ENCODE results near the gene MVK. TPM values are rescaled to one million over a fixed set of nuclear protein-coding genes. Genes with fewer than 3 reads are reported as not detected.

The MVK gene
- total RNA-seq, 3 donors from 2014 or later: 8.8 to 18.4 (median 17.6) TPM

DNA sequence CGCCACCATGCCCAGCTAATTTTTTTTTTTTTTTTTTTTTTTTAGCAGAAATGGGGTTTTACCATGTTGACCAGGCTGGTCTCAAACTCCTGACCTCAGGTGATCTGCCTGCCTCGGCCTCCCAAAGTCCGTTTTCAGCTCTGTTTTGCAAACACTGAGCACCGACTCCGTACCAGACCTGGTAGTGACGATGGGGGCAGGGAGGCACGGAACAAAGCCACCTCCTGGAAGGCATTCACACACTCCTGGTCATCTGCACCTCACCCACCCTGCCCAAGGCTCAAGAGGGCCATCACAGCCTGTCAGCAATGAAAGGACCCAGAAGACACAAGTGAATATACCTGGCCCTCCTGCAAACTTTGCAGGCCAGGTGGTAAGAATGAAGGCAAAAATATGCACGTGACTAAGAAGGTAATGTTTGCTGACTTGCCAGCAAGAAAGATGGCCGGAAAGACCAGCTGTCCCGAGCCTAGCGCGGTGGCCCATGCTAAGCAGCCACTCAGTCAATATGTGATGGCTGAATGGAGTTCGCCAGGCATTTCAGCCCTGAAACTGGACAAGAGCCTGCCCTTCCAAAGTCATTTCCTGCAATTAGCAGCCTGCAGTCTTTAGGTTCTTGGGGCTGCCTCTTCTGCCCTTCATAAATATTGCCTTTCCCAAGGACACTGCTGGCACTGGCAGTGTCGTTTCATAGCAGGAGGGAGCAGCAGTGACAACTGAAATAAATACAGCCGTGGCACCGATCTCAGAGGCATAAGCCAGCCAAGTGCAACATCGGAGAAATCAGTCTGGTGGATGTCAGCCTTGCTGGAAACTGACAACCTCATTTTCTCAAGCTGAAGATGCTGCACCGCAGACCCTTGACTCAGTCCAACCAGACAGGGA, 17.9 kb upstream of the MVK start:
- intact Hi-C loops (cut with DNase I; ENCODE audit: low total_unique reads): no loop called here
- Histone ChIP-seq H3K36me3 (no peaks in the 10 kb centered on the region), H3K4me1 (no peaks in the 10 kb centered on the region), H3K27ac (no peak overlapping the region), H3K9me3 (no peaks in the 10 kb centered on the region), H3K4me3 (no peak overlapping the region), H3K27me3 (no peaks in the 10 kb centered on the region)
- DNase-seq (ENCODE audit: low spot score in 2 of 2): no peak
- TF ChIP-seq CTCF (IDR thresholded peaks at IDR 0.05) (no peak), POLR2A (IDR thresholded peaks at IDR 0.05) (no peak), POLR2AphosphoS5 (IDR thresholded peaks at IDR 0.05) (no peak)

GRCh38 chr12:109557200-109557599, 16.4 kb upstream of the MVK start:
- Histone ChIP-seq H3K27ac (no peak overlapping the region), H3K4me1 (no peaks in the 10 kb centered on the region), H3K27me3 (no peaks in the 10 kb centered on the region), H3K36me3 (no peaks in the 10 kb centered on the region), H3K4me3 (no peak overlapping the region), H3K9me3 (no peaks in the 10 kb centered on the region)
- intact Hi-C loops (cut with DNase I; ENCODE audit: low total_unique reads): no loop called here
- TF ChIP-seq POLR2A (IDR thresholded peaks at IDR 0.05) (no peak), POLR2AphosphoS5 (IDR thresholded peaks at IDR 0.05) (no peak), CTCF (IDR thresholded peaks at IDR 0.05) (no peak)
- DNase-seq (ENCODE audit: low spot score in 2 of 2): no peak

GRCh38 chr12:109557805-109558204, 15.8 kb upstream of the MVK start:
- Histone ChIP-seq H3K9me3 (no peaks in the 10 kb centered on the region), H3K27ac (no peak overlapping the region), H3K4me3 (no peak overlapping the region), H3K27me3 (no peaks in the 10 kb centered on the region), H3K4me1 (no peaks in the 10 kb centered on the region), H3K36me3 (no peaks in the 10 kb centered on the region)
- DNase-seq (ENCODE audit: low spot score in 2 of 2): no peak
- intact Hi-C loops (cut with DNase I; ENCODE audit: low total_unique reads): no loop called here
- TF ChIP-seq CTCF (IDR thresholded peaks at IDR 0.05): no peak
- TF ChIP-seq POLR2AphosphoS5 (IDR thresholded peaks at IDR 0.05): no peak
- no peak for TF ChIP-seq POLR2A (IDR thresholded peaks at IDR 0.05)

- H3K36me3 ChIP-seq: no peaks in the 10 kb centered on the region
- intact Hi-C loops (cut with DNase I; ENCODE audit: low total_unique reads): no loop called here
These were observed 15.0 kb upstream of the MVK start for GRCh38 chr12:109558374-109559199.

More at GRCh38 chr12:109558374-109559199, 15.0 kb upstream of the MVK start:
- DNase-seq (ENCODE audit: low spot score in 2 of 2): no peak
- H3K4me3 ChIP-seq: no peak overlapping the region
- TF ChIP-seq POLR2AphosphoS5 (IDR thresholded peaks at IDR 0.05): no peak
- TF ChIP-seq CTCF (IDR thresholded peaks at IDR 0.05): no peak
- no peak for TF ChIP-seq POLR2A (IDR thresholded peaks at IDR 0.05)
- no peaks in the 10 kb centered on the region for H3K9me3 ChIP-seq
- H3K4me1 ChIP-seq: no peaks in the 10 kb centered on the region
- no peak overlapping the region for H3K27ac ChIP-seq
- no peaks in the 10 kb centered on the region for H3K27me3 ChIP-seq

Measured in breast epithelium (tissue), 4 donors.